Activated effector memory CD4-positive, alpha-beta T cell treated with anti-CD3 and anti-CD28 coated beads, Interleukin-2, amount 50 U/mL, for 16 hours (primary cell): ENCODE measurements around the gene TRIM56.

Experiments used
- DNase-seq: peaks from one replicate; pipeline ENCODE4 v3.0.0-alpha.2; 2020

TRIM56 gene

GRCh38 chr7:101134399-101134980 lies 49.2 kb downstream of the TRIM56 start:
- no peak for DNase-seq

DNA sequence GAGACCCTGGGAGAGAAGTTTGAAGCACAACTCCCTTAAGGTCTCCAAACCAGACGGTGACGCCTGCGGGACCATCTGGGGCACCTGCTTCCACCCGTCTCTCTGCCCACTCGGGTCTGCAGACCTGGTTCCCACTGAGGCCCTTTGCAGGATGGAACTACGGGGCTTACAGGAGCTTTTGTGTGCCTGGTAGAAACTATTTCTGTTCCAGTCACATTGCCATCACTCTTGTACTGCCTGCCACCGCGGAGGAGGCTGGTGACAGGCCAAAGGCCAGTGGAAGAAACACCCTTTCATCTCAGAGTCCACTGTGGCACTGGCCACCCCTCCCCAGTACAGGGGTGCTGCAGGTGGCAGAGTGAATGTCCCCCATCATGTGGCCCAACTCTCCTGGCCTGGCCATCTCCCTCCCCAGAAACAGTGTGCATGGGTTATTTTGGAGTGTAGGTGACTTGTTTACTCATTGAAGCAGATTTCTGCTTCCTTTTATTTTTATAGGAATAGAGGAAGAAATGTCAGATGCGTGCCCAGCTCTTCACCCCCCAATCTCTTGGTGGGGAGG lies 52.5 kb downstream of the TRIM56 start:
- DNase-seq: no peak

DNA sequence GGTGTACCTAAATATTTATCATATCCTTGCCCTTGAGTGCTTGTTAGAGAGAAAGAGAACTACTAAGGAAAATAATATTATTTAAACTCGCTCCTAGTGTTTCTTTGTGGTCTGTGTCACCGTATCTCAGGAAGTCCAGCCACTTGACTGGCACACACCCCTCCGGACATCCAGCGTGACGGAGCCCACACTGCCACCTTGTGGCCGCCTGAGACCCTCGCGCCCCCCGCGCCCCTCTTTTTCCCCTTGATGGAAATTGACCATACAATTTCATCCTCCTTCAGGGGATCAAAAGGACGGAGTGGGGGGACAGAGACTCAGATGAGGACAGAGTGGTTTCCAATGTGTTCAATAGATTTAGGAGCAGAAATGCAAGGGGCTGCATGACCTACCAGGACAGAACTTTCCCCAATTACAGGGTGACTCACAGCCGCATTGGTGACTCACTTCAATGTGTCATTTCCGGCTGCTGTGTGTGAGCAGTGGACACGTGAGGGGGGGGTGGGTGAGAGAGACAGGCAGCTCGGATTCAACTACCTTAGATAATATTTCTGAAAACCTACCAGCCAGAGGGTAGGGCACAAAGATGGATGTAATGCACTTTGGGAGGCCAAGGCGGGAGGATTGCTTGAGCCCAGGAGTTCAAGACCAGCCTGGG lies 53.1 kb downstream of the TRIM56 start:
- peak; percentile 94 for DNase-seq

- DNase-seq: no peak
These were observed 55.0 kb downstream of the TRIM56 start for GRCh38 chr7:101140339-101140699.

DNA sequence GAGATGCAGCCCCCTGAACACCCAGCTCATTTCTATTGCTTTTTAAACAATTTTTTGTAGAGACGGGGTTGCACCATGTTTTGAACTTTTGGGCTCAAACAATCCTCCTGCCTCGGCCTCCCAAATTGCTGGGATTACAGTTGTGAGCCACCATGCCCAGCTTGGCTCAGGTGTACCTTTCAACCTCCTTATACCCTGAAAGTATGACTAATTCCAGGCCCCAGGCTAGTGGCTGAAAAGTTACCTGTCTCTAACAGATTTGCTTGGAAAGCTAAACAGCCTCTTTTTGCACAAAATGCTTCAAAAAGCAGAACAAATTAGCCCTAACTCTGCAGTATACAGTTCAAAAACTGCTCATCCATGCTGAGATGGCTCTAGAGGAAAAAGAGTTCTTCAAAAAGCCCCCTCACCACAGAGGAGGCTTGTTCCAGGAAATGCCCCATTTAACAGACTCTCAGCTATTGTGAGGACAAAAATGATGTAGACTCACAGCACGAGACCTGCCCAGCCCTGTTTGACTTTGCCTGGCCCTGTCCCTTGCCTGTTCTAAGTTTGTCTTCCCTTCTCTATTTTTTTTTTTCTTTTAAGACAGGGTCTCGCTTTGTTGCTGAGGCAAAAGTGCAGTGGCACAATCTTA lies 55.6 kb downstream of the TRIM56 start:
- DNase-seq: no peak
